ENCODE results near the gene PRXL2B.

- TF ChIP-seq JUND (IDR thresholded peaks at IDR 0.05) (no peak), REST (IDR thresholded peaks at IDR 0.05) (no peak), CTCF (IDR thresholded peaks at IDR 0.05; ENCODE audit: low read depth, low read length, missing input control) (no peak), MAX (IDR thresholded peaks at IDR 0.05) (no peak), TAF1 (conservative IDR thresholded peaks at IDR 0.05) (no peak), SP1 (IDR thresholded peaks at IDR 0.05) (no peak), RXRA (IDR thresholded peaks at IDR 0.05) (no peak), ATF3 (IDR thresholded peaks at IDR 0.05) (no peak), HNF4G (IDR thresholded peaks at IDR 0.05) (no peak), GABPA (IDR thresholded peaks at IDR 0.05 in 1 of 2, conservative IDR thresholded peaks at IDR 0.05 in 1 of 2) (no peak)
Observed at GRCh38 chr1:2542246-2542915, 44.2 kb upstream of the PRXL2B start.
